ENCODE results near the gene TTLL3.

Gene TTLL3

DNA sequence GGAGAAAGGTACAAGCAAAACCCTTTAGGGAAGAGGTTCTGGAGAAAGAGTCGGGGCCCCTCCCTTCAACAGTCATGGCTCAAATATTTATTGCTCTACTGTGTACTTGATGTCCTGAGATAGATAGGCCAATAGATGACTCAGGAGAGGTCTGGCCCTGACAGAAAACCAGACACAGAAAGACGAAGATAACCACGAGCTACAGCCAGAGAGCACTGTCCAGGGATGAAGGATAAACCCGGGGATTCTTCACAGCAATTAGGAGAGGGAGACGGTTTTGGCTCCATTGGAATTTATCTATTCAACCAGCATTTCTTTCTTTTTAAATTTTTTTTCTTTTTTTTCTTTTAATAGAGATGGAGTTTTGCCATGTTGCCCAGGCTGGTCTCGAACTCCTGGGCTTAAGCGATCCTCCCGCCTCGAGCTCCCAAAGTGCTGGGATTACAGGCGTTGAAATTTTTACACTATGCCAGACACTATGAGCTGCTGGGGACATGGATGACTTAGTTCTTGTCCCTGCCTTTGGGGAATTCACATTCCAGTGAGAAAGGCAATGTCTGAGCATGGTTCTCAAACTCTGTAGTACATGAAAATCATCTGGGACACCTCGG, 74.6 kb downstream of the TTLL3 start:
- DNase-seq (ENCODE audit: low spot score), result no peak
- Histone ChIP-seq H3K4me3 (no peak overlapping the region), H3K27ac (no peak overlapping the region)
- TF ChIP-seq CTCF (IDR thresholded peaks at IDR 0.05), result no peak

Measured in coronary artery (tissue), 2 donors.